Measurements from ENCODE around the gene CXXC4. TPM values are rescaled to one million over a fixed set of nuclear protein-coding genes. Genes with fewer than 3 reads are reported as not detected.

Gene CXXC4
- total and polyA plus RNA-seq, 2 experiments from 2014 or later = not detected

- no peaks in the 10 kb centered on the region for H3K4me1 ChIP-seq (ENCODE audit: insufficient read depth)
- H3K27ac ChIP-seq = no peak overlapping the region
- H4K20me1 ChIP-seq (ENCODE audit: insufficient read depth) = no peaks in the 10 kb centered on the region
- no peaks in the 10 kb centered on the region for H3K79me2 ChIP-seq (ENCODE audit: insufficient read depth)
- 44 to 58% methylated on average over 2 of the region's 2 CpGs for WGBS, 2 experiments (ENCODE audit: low coverage in 1 of 2, low lambda C conversion rate in 2 of 2, missing lambda C conversion rate in 2 of 2)
- H3K4me2 ChIP-seq (ENCODE audit: unreplicated experiment) = no peak overlapping the region
- in situ Hi-C loops (cut with MboI) = no loop called here
- H2AFZ ChIP-seq = no peak overlapping the region
- H3K9ac ChIP-seq = no peak overlapping the region
- H3K9me3 ChIP-seq (ENCODE audit: low read depth) = no peaks in the 10 kb centered on the region
- H3K9me2 ChIP-seq (ENCODE audit: insufficient read depth) = no peaks in the 10 kb centered on the region
- TF ChIP-seq EZH2phosphoT487 (IDR thresholded peaks at IDR 0.05; ENCODE audit: insufficient read depth, low read depth) = no peak
- no peak for TF ChIP-seq EZH2 (IDR thresholded peaks at IDR 0.05; ENCODE audit: insufficient read depth, poor library complexity, severe bottlenecking)
- no peak for DNase-seq
- H3F3A ChIP-seq (ENCODE audit: insufficient read depth) = no peaks in the 10 kb centered on the region
- no peaks in the 10 kb centered on the region for H3K27me3 ChIP-seq (replicated peaks; ENCODE audit: insufficient read depth)
- H3K36me3 ChIP-seq (ENCODE audit: low read depth) = no peaks in the 10 kb centered on the region
- H3K4me3 ChIP-seq = no peak overlapping the region
These were observed 35.7 kb upstream of the CXXC4 start for GRCh38 chr4:104530426-104530825.

- no peaks in the 10 kb centered on the region for H3K9me2 ChIP-seq (ENCODE audit: insufficient read depth)
- TF ChIP-seq EZH2 (IDR thresholded peaks at IDR 0.05; ENCODE audit: insufficient read depth, poor library complexity, severe bottlenecking) = no peak
- TF ChIP-seq EZH2phosphoT487 (IDR thresholded peaks at IDR 0.05; ENCODE audit: insufficient read depth, low read depth) = no peak
- no peaks in the 10 kb centered on the region for H4K20me1 ChIP-seq (ENCODE audit: insufficient read depth)
- WGBS, 2 experiments (ENCODE audit: low coverage in 1 of 2, low lambda C conversion rate in 2 of 2, missing lambda C conversion rate in 2 of 2) = 23 to 28% methylated on average over 1 of the region's 1 CpG
- H3K4me3 ChIP-seq = no peak overlapping the region
- no peak overlapping the region for H3K4me2 ChIP-seq (ENCODE audit: unreplicated experiment)
- no peaks in the 10 kb centered on the region for H3K9me3 ChIP-seq (ENCODE audit: low read depth)
- no peaks in the 10 kb centered on the region for H3K79me2 ChIP-seq (ENCODE audit: insufficient read depth)
- DNase-seq = no peak
- in situ Hi-C loops (cut with MboI) = no loop called here
- H2AFZ ChIP-seq = no peak overlapping the region
- no peak overlapping the region for H3K27ac ChIP-seq
- H3K36me3 ChIP-seq (ENCODE audit: low read depth) = no peaks in the 10 kb centered on the region
- no peaks in the 10 kb centered on the region for H3K27me3 ChIP-seq (replicated peaks; ENCODE audit: insufficient read depth)
- no peaks in the 10 kb centered on the region for H3F3A ChIP-seq (ENCODE audit: insufficient read depth)
- H3K9ac ChIP-seq = no peak overlapping the region
- H3K4me1 ChIP-seq (ENCODE audit: insufficient read depth) = no peaks in the 10 kb centered on the region
These were observed 29.9 kb upstream of the CXXC4 start for GRCh38 chr4:104524591-104524990.

DNA sequence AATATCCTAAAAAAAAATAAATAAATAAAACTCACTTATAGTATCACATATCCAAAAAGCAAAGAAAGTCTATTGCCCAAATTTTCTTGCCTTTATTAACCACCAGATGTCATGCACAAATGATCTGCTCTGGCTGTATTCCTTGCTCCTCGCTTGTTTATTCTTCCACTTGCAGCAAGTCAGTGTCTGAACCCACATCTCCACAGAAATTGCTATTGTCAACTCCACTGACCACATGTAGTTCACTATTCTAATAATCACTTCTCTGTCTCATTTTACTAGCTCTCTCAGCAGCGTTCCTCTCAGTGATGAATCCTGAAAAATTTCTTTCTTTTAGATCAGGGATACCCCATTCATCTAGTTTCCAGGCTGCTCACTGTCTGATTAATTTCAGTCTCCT is 29.3 kb upstream of the CXXC4 start:
- Histone ChIP-seq H2AFZ (no peak overlapping the region), H3K9me3 (ENCODE audit: low read depth) (no peaks in the 10 kb centered on the region), H3K4me2 (ENCODE audit: unreplicated experiment) (no peak overlapping the region), H3K79me2 (ENCODE audit: insufficient read depth) (no peaks in the 10 kb centered on the region), H3K9ac (no peak overlapping the region), H4K20me1 (ENCODE audit: insufficient read depth) (no peaks in the 10 kb centered on the region), H3K4me3 (no peak overlapping the region), H3K27ac (no peak overlapping the region), H3K36me3 (ENCODE audit: low read depth) (no peaks in the 10 kb centered on the region), H3K27me3 (replicated peaks; ENCODE audit: insufficient read depth) (no peaks in the 10 kb centered on the region), H3K4me1 (ENCODE audit: insufficient read depth) (no peaks in the 10 kb centered on the region), H3K9me2 (ENCODE audit: insufficient read depth) (no peaks in the 10 kb centered on the region), H3F3A (ENCODE audit: insufficient read depth) (no peaks in the 10 kb centered on the region)
- TF ChIP-seq EZH2phosphoT487 (IDR thresholded peaks at IDR 0.05; ENCODE audit: insufficient read depth, low read depth) = no peak
- no peak for TF ChIP-seq EZH2 (IDR thresholded peaks at IDR 0.05; ENCODE audit: insufficient read depth, poor library complexity, severe bottlenecking)
- in situ Hi-C loops (cut with MboI) = no loop called here
- DNase-seq = no peak
- WGBS, 2 experiments (ENCODE audit: low coverage in 1 of 2, low lambda C conversion rate in 2 of 2, missing lambda C conversion rate in 2 of 2) = 7 to 10% methylated on average over 2 of the region's 2 CpGs

- Histone ChIP-seq H3K4me1 (ENCODE audit: insufficient read depth) (no peaks in the 10 kb centered on the region), H3K79me2 (ENCODE audit: insufficient read depth) (no peaks in the 10 kb centered on the region), H2AFZ (no peak overlapping the region), H3K9me2 (ENCODE audit: insufficient read depth) (no peaks in the 10 kb centered on the region), H3K36me3 (ENCODE audit: low read depth) (no peaks in the 10 kb centered on the region), H3K9me3 (ENCODE audit: low read depth) (no peaks in the 10 kb centered on the region), H4K20me1 (ENCODE audit: insufficient read depth) (no peaks in the 10 kb centered on the region), H3K27ac (no peak overlapping the region), H3F3A (ENCODE audit: insufficient read depth) (no peaks in the 10 kb centered on the region), H3K4me2 (ENCODE audit: unreplicated experiment) (no peak overlapping the region), H3K9ac (no peak overlapping the region), H3K27me3 (replicated peaks; ENCODE audit: insufficient read depth) (no peaks in the 10 kb centered on the region), H3K4me3 (no peak overlapping the region)
- in situ Hi-C loops (cut with MboI) = no loop called here
- no peak for DNase-seq
- TF ChIP-seq EZH2 (IDR thresholded peaks at IDR 0.05; ENCODE audit: insufficient read depth, poor library complexity, severe bottlenecking) (no peak), EZH2phosphoT487 (IDR thresholded peaks at IDR 0.05; ENCODE audit: insufficient read depth, low read depth) (no peak)
These were observed 24.9 kb upstream of the CXXC4 start for GRCh38 chr4:104519588-104519987.

GRCh38 chr4:104516884-104517283 is 22.2 kb upstream of the CXXC4 start:
- H3K79me2 ChIP-seq (ENCODE audit: insufficient read depth) = no peaks in the 10 kb centered on the region
- no peaks in the 10 kb centered on the region for H3K9me2 ChIP-seq (ENCODE audit: insufficient read depth)
- no peaks in the 10 kb centered on the region for H4K20me1 ChIP-seq (ENCODE audit: insufficient read depth)
- no peak for DNase-seq
- no peaks in the 10 kb centered on the region for H3K9me3 ChIP-seq (ENCODE audit: low read depth)
- no peak overlapping the region for H3K4me2 ChIP-seq (ENCODE audit: unreplicated experiment)
- no peak for TF ChIP-seq EZH2 (IDR thresholded peaks at IDR 0.05; ENCODE audit: insufficient read depth, poor library complexity, severe bottlenecking)
- TF ChIP-seq EZH2phosphoT487 (IDR thresholded peaks at IDR 0.05; ENCODE audit: insufficient read depth, low read depth) = no peak
- no peaks in the 10 kb centered on the region for H3K4me1 ChIP-seq (ENCODE audit: insufficient read depth)
- H3K4me3 ChIP-seq = no peak overlapping the region
- in situ Hi-C loops (cut with MboI) = no loop called here
- H3F3A ChIP-seq (ENCODE audit: insufficient read depth) = no peaks in the 10 kb centered on the region
- no peak overlapping the region for H3K27ac ChIP-seq
- H3K9ac ChIP-seq = no peak overlapping the region
- no peaks in the 10 kb centered on the region for H3K27me3 ChIP-seq (replicated peaks; ENCODE audit: insufficient read depth)
- no peaks in the 10 kb centered on the region for H3K36me3 ChIP-seq (ENCODE audit: low read depth)
- H2AFZ ChIP-seq = no peak overlapping the region
